K562 treated with DMSO at 1 percent for 48 hours (cell line): ENCODE measurements around the gene NAE1. TPM values are rescaled to one million over a fixed set of nuclear protein-coding genes. Genes with fewer than 3 reads are reported as not detected.

Experiments used
- total RNA-seq: library from RNA; unstranded; fragments of 300-600 nt; gene quantifications from 2 replicates; pipeline ENCODE4 v1.2.3, GENCODE V29; 2022; ENCODE audit warnings: low replicate concordance; ENCODE audit errors: extremely low read depth

Gene NAE1
- not detected in 2 replicates for total RNA-seq

DNA sequence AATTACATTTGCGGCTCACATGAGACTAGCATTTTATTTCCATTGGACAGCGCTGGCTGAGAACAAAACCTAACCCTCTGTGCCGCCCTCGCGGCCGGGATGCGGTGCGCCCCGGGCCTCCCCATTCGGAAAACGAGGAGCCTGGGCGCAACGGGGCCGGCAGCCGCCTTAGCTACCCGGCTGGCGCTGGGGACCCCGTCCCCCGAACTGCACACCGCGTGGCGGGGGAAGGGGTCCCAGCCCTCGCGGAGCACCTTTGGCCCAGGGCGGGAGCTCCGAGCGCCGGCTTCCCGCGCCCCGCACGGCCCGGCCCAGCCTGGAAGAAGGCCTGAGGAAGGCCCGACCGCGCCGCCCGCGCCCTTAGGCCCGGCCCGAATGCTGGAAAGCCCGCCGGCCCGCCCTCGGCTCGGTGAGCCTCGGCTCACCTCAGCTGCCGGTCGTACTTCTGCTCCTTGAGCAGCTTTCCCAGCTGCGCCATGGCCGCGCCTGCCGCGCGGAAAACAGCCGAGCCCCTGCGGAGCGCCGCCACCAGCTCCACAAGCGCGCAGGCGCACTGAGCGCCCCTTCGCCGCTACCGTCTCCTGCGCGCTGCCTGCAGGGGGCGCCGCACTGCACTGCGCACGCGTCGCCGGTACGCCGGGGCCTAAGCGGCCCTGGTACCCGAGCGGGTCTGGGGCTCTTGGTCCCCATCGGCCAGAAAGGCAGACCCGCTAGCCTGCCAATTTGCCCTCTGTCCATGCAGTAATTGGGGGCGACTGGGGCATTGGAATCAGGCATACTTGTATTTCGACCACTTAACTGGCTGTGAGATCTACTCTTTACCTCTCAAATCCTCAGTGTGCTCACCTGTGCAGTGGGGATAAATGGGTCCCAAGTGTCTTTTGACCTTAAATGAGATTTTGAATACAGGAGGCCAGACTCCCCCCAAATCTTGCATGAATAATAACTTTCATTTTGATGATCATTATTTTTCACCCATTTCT lies at the start of gene NAE1:
Gene NAE1, minus strand, starts transcription at position 555 of the 983 bp plus-strand sequence. Its CDS starts 77 bp downstream, at position 478.

DNA sequence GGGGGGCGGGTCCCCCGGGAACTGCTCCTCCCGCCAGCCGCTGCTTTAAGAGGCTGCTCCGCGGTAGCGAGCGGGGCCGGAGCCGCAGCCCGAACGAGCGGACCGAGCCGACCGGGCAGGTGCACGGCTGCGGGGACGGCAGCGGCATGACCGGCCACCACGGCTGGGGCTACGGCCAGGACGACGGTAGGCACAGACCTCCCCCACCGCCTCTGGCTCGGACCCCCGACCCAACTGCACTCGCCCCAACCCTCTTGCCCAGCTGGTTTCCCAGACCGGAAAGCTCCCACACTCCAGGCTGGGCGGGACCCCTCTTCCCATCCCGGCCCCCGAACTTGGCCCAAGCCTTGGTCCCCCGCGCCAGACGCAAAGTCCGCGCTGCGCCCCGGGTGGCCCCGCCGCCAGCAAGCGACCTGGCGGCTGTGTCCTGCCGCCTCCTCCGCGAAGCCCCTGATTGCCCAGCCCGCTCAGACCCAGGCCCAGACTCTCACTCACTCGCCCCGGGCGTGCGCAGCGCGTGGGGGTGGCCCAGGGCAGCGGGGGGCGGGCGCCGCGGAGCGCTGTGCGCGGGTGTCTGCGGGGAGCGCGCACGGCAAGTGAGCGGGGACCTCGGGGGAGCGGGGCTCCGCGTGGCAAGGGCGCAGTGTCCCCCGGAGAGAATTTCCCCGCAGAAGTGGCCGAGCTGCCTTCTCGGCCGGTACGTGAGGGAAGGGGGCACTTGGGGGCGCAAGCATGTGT lies 13.7 kb upstream of the NAE1 start, which contains the start of gene CA7:
Gene CA7, plus strand, starts transcription at position 73 of the 738 bp plus-strand sequence. Its CDS starts 74 bp downstream, at position 147.

DNA sequence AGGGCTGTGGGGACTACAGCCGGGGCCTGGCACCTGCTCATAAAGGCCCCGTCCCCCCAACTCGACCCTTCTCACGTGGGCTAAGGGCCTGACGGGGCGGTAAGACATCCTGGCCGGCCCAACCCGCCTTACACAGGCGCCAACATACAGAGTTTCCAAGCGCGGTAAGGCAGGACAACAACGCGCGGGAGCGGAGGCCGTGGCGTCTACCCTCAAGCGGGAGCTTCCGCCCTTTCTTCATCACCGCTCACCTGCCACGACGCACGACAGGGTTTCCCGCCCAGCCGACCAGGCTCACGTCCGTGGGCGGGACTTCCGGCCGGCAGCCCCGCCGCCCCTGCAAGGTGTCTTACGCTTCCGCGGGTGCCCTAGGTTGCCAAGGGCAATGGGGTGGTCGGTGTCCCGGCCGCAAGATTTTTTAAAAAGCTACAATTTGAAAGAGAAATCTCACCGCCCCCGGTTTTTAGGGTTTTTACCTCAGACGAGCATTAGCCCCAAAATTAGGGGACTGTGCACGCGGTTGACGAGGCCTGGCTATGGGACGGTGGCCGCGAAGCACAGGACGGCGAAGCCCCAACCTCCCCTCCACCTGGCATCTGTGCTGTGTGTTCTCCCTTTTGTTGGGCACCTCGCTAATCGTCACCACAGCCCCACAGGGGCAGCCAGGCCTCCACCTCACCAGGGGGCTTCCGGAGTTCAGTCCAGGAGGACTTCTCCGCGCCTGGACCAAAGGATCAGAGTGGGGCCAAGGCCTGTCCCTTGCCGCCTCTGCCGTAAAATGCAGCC lies 29.3 kb downstream of the NAE1 start, which contains the start of gene TERB1:
Gene TERB1, minus strand, starts transcription at position 265 of the 786 bp plus-strand sequence. CDS start 4,786 bp downstream, outside the sequence.

Other genes with a start within 250 kb of the NAE1 start
- not detected in 2 replicates for gene CMTM3, start 226.3 kb downstream of the NAE1 start, total RNA-seq
- gene CMTM4, start 134.2 kb downstream of the NAE1 start, total RNA-seq, result not detected in 2 replicates
- not detected in 2 replicates for gene DYNC1LI2, start 79.4 kb downstream of the NAE1 start, total RNA-seq
- not detected in 2 replicates for gene TERB1, start 29.4 kb downstream of the NAE1 start, total RNA-seq
- not detected in 2 replicates for gene CA7, start 13.4 kb upstream of the NAE1 start, total RNA-seq
- gene PDP2, start 49.5 kb upstream of the NAE1 start, total RNA-seq, result not detected in 2 replicates
- not detected in 2 replicates for gene CDH16, start 87.9 kb upstream of the NAE1 start, total RNA-seq
- not detected in 2 replicates for gene RRAD, start 94.6 kb upstream of the NAE1 start, total RNA-seq
- gene CIAO2B, start 103.4 kb upstream of the NAE1 start, total RNA-seq, result not detected in 2 replicates
- gene CES2, start 104.5 kb upstream of the NAE1 start, total RNA-seq, result not detected in 2 replicates
- gene CES3, start 130.3 kb upstream of the NAE1 start, total RNA-seq, result not detected in 2 replicates
- gene CES4A, start 157.6 kb upstream of the NAE1 start, total RNA-seq, result not detected in 2 replicates
- 506 TPM in 1 of 2 replicates, not detected in the other for gene CBFB, start 198.2 kb upstream of the NAE1 start, total RNA-seq